ENCODE results near the gene UACA.

GRCh38 chr15:70754862-70755261 is 8.5 kb downstream of the UACA start:
- TF ChIP-seq CTCF (optimal IDR thresholded peaks at IDR 0.05 in 1 of 3, IDR thresholded peaks at IDR 0.05 in 1 of 3, conservative IDR thresholded peaks at IDR 0.05 in 1 of 3; ENCODE audit: extremely low read depth in 1 of 3, insufficient read depth in 2 of 3, low read length in 3 of 3) (no peak), EZH2 (IDR thresholded peaks at IDR 0.05; ENCODE audit: low read length) (no peak)
